ACC112 (cell line): ENCODE results near the gene HSD3B1.

Experiments
- H2AFZ ChIP-seq: fragments of 200-600 bp; sonication (generic); one replicate; pipeline ENCODE4 v1.6.0; 2017; ENCODE audit warnings: antibody characterized with exemption, low read length; ENCODE audit not compliant: unreplicated experiment
- H3K27ac ChIP-seq: fragments of 200-600 bp; sonication (generic); 2 replicates; pipeline ENCODE4 v1.5.1; 2014; ENCODE audit warnings: low read depth, mild to moderate bottlenecking, antibody characterized with exemption, low read length, moderate library complexity
- H3K27me3 ChIP-seq: fragments of 200-600 bp; sonication (generic); 2 replicates; pipeline ENCODE4 v1.6.1; 2014; ENCODE audit warnings: mild to moderate bottlenecking, antibody characterized with exemption, low read length, moderate library complexity, mixed read lengths; ENCODE audit not compliant: insufficient read depth
- H3K36me3 ChIP-seq: fragments of 200-600 bp; sonication (generic); 2 replicates; pipeline ENCODE4 v1.6.1; 2016; ENCODE audit warnings: mild to moderate bottlenecking, antibody characterized with exemption, low read length, moderate library complexity, mixed read lengths; ENCODE audit not compliant: insufficient read depth
- H3K4me1 ChIP-seq: fragments of 200-600 bp; sonication (generic); one replicate; pipeline ENCODE4 v1.6.1; 2016; ENCODE audit warnings: low read length, mixed read lengths; ENCODE audit not compliant: insufficient read depth, unreplicated experiment, control insufficient read depth
- H3K4me3 ChIP-seq: fragments of 200-600 bp; sonication (generic); 2 replicates; pipeline ENCODE4 v1.5.1; 2014; ENCODE audit warnings: mild to moderate bottlenecking, low read depth, low read length
- H3K79me2 ChIP-seq: fragments of 200-600 bp; sonication (generic); one replicate; pipeline ENCODE4 v1.6.0; 2016; ENCODE audit warnings: low read length; ENCODE audit not compliant: control insufficient read depth, unreplicated experiment, insufficient read depth

Gene HSD3B1

DNA sequence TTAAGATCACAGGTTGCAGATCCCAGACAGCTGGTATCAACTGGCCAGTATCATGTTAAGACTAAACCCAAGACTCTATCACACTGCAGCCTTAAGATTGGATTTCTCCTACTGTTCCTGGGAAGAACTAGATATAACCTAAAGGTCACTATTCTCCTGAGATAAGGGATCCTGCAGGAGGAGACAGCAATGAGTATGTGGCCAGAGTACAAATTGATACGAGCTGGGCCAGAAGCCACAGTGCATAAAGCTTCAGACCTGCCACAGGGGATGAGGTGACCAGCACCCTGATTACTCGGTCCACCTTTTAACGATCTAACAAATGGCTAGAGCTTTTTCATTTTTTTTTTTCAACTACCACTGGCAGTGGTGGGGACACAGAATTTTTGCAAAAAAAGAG lies 31.0 kb downstream of the HSD3B1 start:
- H3K79me2 ChIP-seq = no peaks in the 10 kb centered on the region
- H3K36me3 ChIP-seq = no peaks in the 10 kb centered on the region

DNA sequence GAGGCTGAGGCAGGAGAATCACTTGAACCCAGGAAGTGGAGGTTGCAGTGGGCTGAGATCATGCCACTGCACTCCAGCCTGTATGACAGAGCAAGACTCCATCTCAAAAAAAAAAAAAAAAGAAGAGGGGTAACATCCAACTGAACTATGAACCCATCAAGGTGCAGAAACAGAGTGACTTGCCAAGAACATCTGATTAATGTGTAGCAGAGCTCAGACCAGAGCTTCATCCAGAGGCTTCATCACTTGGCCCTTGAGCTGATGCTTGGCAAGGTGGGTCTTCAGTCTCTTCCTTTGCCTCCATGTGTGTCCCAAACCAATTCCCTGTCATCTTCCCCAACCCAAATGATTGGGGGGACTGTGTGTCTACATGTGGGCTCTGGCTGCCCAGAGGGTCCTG lies 32.6 kb downstream of the HSD3B1 start:
- H3K27ac ChIP-seq = no peak overlapping the region
- peaks cover 46% of the 10 kb centered on the region for H3K27me3 ChIP-seq
- H3K79me2 ChIP-seq = no peaks in the 10 kb centered on the region
- H3K36me3 ChIP-seq = no peaks in the 10 kb centered on the region
- no peak overlapping the region for H3K4me3 ChIP-seq
- H2AFZ ChIP-seq = no peak overlapping the region
- peaks cover 5% of the 10 kb centered on the region for H3K4me1 ChIP-seq

More for the DNA sequence above, 31.0 kb downstream of the HSD3B1 start:
- H2AFZ ChIP-seq = no peak overlapping the region
- H3K4me1 ChIP-seq = peaks cover 5% of the 10 kb centered on the region
- peaks cover 43% of the 10 kb centered on the region for H3K27me3 ChIP-seq
- H3K27ac ChIP-seq = no peak overlapping the region
- H3K4me3 ChIP-seq = no peak overlapping the region

DNA sequence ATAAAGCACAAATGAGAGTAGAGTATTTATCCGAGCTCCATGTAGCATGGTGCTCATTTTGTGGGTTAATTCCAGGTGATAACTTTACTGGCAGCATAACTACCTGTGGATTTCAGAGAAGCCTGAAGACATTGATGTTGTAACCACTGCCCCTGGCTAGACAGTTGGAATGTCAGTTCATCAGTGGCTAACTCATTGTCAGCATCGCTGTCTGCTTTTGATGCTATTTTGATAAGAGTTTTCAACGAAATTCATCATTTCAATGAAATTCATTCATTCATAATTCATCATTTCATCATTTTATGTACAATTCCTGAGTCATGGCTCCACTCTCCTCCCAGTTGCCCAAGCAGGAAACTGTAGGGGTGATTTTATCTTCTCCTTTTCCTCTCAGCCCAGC lies 34.4 kb downstream of the HSD3B1 start:
- peaks cover 5% of the 10 kb centered on the region for H3K4me1 ChIP-seq
- no peak overlapping the region for H3K27ac ChIP-seq
- H3K79me2 ChIP-seq = no peaks in the 10 kb centered on the region
- no peak overlapping the region for H3K4me3 ChIP-seq
- H2AFZ ChIP-seq = no peak overlapping the region
- H3K36me3 ChIP-seq = no peaks in the 10 kb centered on the region
- peaks cover 58% of the 10 kb centered on the region for H3K27me3 ChIP-seq

- Histone ChIP-seq H3K27ac (no peak overlapping the region), H2AFZ (no peak overlapping the region), H3K79me2 (no peaks in the 10 kb centered on the region), H3K4me3 (no peak overlapping the region), H3K27me3 (peaks cover 67% of the 10 kb centered on the region), H3K36me3 (no peaks in the 10 kb centered on the region), H3K4me1 (peaks cover 5% of the 10 kb centered on the region)
These were observed 35.5 kb downstream of the HSD3B1 start for GRCh38 chr1:119542492-119542946.

DNA sequence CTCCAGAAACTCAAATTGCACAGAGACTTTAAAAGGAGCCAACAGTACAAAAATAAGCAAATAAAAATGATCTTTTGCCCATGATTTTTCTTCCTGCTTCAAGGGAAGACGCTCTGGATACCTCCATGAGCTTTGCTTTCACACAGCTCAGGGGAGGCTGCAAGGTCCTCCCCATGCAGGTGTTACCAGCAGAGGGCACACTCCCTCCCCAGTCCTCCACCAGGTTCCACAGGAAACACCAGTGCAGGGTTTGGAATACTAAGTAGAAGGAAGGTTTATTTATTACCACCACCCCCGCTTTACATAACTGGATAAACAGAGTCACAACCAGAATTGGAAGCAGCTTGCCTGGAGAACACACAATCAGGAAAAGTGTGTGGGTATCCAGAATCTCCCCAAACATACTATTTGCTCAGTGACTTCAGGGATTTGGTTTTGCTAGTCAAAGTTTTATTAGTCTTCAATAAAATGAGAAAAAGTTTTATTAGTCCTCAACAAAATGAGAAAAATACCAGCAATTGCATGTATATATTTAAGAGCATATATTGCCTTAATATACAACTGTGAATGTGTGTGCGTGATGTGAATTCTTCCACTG lies 37.3 kb downstream of the HSD3B1 start:
- H3K79me2 ChIP-seq = no peaks in the 10 kb centered on the region
- H2AFZ ChIP-seq = no peak overlapping the region
- H3K4me1 ChIP-seq = peaks cover 5% of the 10 kb centered on the region
- no peaks in the 10 kb centered on the region for H3K36me3 ChIP-seq
- H3K4me3 ChIP-seq = no peak overlapping the region
- H3K27me3 ChIP-seq = peaks cover 50% of the 10 kb centered on the region
- no peak overlapping the region for H3K27ac ChIP-seq

- Histone ChIP-seq H3K4me3 (no peak overlapping the region), H3K36me3 (no peaks in the 10 kb centered on the region), H3K4me1 (peaks cover 5% of the 10 kb centered on the region), H2AFZ (no peak overlapping the region), H3K79me2 (no peaks in the 10 kb centered on the region), H3K27ac (no peak overlapping the region), H3K27me3 (peaks cover 35% of the 10 kb centered on the region)
These were observed 39.6 kb downstream of the HSD3B1 start for GRCh38 chr1:119546641-119547040.

GRCh38 chr1:119547306-119547705 lies 40.3 kb downstream of the HSD3B1 start:
- Histone ChIP-seq H3K4me3 (no peak overlapping the region), H3K27ac (no peak overlapping the region), H3K79me2 (no peaks in the 10 kb centered on the region), H3K36me3 (no peaks in the 10 kb centered on the region), H3K27me3 (peaks cover 41% of the 10 kb centered on the region), H3K4me1 (peaks cover 5% of the 10 kb centered on the region), H2AFZ (no peak overlapping the region)

GRCh38 chr1:119547805-119548204 lies 40.8 kb downstream of the HSD3B1 start:
- peaks cover 38% of the 10 kb centered on the region for H3K27me3 ChIP-seq
- no peak overlapping the region for H2AFZ ChIP-seq
- no peak overlapping the region for H3K27ac ChIP-seq

DNA sequence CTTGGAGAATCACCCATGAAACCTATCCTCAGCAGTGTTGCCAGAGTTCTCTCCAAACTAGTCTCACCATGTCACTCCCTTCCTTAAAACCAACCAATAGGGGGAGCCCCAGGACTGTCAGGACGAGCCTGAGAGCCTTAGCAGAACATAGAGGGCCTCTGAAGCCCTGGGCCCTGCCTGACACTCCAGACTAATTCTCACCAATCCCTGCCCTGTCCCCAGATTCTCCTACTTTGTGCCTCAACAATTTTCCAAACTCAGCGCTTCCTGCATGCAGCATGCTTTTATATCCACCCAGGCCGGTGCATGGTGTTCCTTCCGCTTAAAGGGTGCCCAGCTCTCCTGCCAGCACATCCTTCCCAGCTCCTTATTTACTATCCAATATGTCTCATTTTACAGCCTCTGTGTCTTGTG lies 42.7 kb downstream of the HSD3B1 start:
- Histone ChIP-seq H2AFZ (no peak overlapping the region), H3K4me1 (peaks cover 3% of the 10 kb centered on the region), H3K36me3 (no peaks in the 10 kb centered on the region), H3K27me3 (peaks cover 30% of the 10 kb centered on the region), H3K4me3 (no peak overlapping the region), H3K79me2 (no peaks in the 10 kb centered on the region), H3K27ac (no peak overlapping the region)

More at GRCh38 chr1:119547805-119548204, 40.8 kb downstream of the HSD3B1 start:
- Histone ChIP-seq H3K4me1 (no peaks in the 10 kb centered on the region), H3K4me3 (no peak overlapping the region), H3K36me3 (no peaks in the 10 kb centered on the region), H3K79me2 (no peaks in the 10 kb centered on the region)

GRCh38 chr1:119550381-119550780 lies 43.4 kb downstream of the HSD3B1 start:
- Histone ChIP-seq H3K79me2 (no peaks in the 10 kb centered on the region), H3K27ac (no peak overlapping the region), H3K4me3 (no peak overlapping the region), H3K4me1 (peaks cover 3% of the 10 kb centered on the region), H2AFZ (no peak overlapping the region), H3K36me3 (no peaks in the 10 kb centered on the region), H3K27me3 (peaks cover 31% of the 10 kb centered on the region)

DNA sequence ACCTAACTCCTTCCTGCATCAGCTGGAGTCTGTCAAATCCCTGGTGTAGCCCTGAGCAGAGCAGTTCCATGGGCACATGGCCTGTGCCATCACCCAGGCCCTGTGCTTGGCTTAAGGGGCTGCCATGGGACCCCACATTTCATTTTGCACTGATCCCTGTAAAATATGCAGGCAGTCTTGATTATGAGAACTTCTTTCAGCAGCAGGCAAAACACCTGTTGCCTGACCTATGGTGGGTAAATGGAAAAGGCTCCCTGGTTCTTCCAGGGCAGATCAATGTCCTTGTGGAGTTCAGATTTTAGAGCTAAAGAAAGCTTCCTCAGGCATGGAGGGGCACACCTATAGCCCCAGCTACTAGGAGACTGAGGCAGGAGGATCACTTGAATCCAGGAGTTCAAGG lies 44.2 kb downstream of the HSD3B1 start:
- no peak overlapping the region for H3K4me3 ChIP-seq
- no peak overlapping the region for H2AFZ ChIP-seq
- H3K79me2 ChIP-seq = no peaks in the 10 kb centered on the region
- H3K36me3 ChIP-seq = no peaks in the 10 kb centered on the region
- H3K27ac ChIP-seq = no peak overlapping the region
- H3K27me3 ChIP-seq = peaks cover 32% of the 10 kb centered on the region
- H3K4me1 ChIP-seq = peaks cover 3% of the 10 kb centered on the region
